K562 (cell line): ENCODE results near the gene CLDN14.

ENCODE experiments used
- ATF3 ChIP-seq, 2 experiments: fragments of 450-650 bp in 1 of 2; sonication (generic) in 1 of 2; formaldehyde crosslinking in 1 of 2; IDR thresholded peaks in 1 of 2; conservative IDR thresholded peaks in 1 of 2; 2 replicates each; pipeline versions ENCODE4 v1.6.1 to v1.8.1; 2016 to 2023; ENCODE audit warnings: mild to moderate bottlenecking in 2 of 2, moderate library complexity in 2 of 2, inconsistent platforms in 1 of 2, missing genetic modification reagents in 1 of 2
- CTCF ChIP-seq, 3 experiments: IDR thresholded peaks in 2 of 3; conservative IDR thresholded peaks in 1 of 3; 2 replicates each; pipeline ENCODE4 v1.5.1; 2011 to 2012; ENCODE audit warnings: low read length in 3 of 3, mild to moderate bottlenecking in 3 of 3, control low read depth in 2 of 3, improper control_type of control experiment in 1 of 3, inconsistent platforms in 1 of 3, low read depth in 1 of 3, mixed read lengths in 1 of 3, moderate library complexity in 1 of 3; ENCODE audit not compliant: insufficient read depth in 2 of 3
- ELF1 ChIP-seq: fragments of 200-800 bp; sonication (Bioruptor generic); IDR thresholded peaks from 2 replicates; pipeline ENCODE4 v1.6.1; 2016; ENCODE audit warnings: missing genetic modification characterization, missing compliant biosample characterization
- EP300 ChIP-seq: IDR thresholded peaks from 2 replicates; pipeline ENCODE4 v1.6.1; 2012; ENCODE audit warnings: low read length, improper control_type of control experiment
- IRF9 ChIP-seq: fragments of 450-650 bp; IDR thresholded peaks from 2 replicates; pipeline ENCODE4 v1.6.1; 2016; ENCODE audit warnings: missing biosample characterization, missing genetic modification characterization
- KDM4B ChIP-seq, 2 experiments: fragments of 450-650 bp in 1 of 2; sonication (generic) in 1 of 2; IDR thresholded peaks; 2 replicates each; pipeline ENCODE4 v1.6.1; 2016 to 2017; ENCODE audit warnings: borderline replicate concordance in 2 of 2, antibody characterized with exemption in 1 of 2, low read depth in 1 of 2, mild to moderate bottlenecking in 1 of 2
- MAX ChIP-seq: sonication (generic); formaldehyde crosslinking; IDR thresholded peaks from 2 replicates; pipeline ENCODE4 v1.9.0; 2022; ENCODE audit warnings: mild to moderate bottlenecking, missing genetic modification reagents
- MLLT1 ChIP-seq, 2 experiments: fragments of 450-650 bp; IDR thresholded peaks; 2 replicates each; pipeline ENCODE4 v1.6.1; 2016
- MXD1 ChIP-seq: fragments of 250-450 bp; sonication (Bioruptor Pico); IDR thresholded peaks from 2 replicates; pipeline ENCODE4 v1.8.0; 2021; ENCODE audit warnings: borderline replicate concordance, mild to moderate bottlenecking, moderate library complexity; ENCODE audit not compliant: poor library complexity, severe bottlenecking
- RBBP5 ChIP-seq: fragments of 200-600 bp; sonication (generic); IDR thresholded peaks from 2 replicates; pipeline ENCODE4 v1.6.1; 2012; ENCODE audit warnings: borderline replicate concordance, mild to moderate bottlenecking, low read length, control low read depth, inconsistent platforms; ENCODE audit not compliant: insufficient read depth, poor library complexity, severe bottlenecking
- TBL1XR1 ChIP-seq, 2 experiments: IDR thresholded peaks; 2 replicates each; pipeline ENCODE4 v1.6.1; 2012; ENCODE audit warnings: improper control_type of control experiment in 2 of 2, low read length in 2 of 2, mild to moderate bottlenecking in 1 of 2
- TCF7 ChIP-seq: sonication (generic); IDR thresholded peaks from 2 replicates; pipeline ENCODE4 v1.6.1; 2016; ENCODE audit warnings: antibody characterized with exemption, borderline replicate concordance
- ZC3H4 ChIP-seq: sonication (generic); formaldehyde crosslinking; IDR thresholded peaks from 2 replicates; pipeline ENCODE4 v1.9.0; 2021; ENCODE audit warnings: missing genetic modification reagents, borderline replicate concordance

GRCh38 chr21:36478207-36478701 lies 1.7 kb downstream of the CLDN14 start:
- TF ChIP-seq MXD1 (CRISPR knock-in tag) (no peak), CTCF (IDR thresholded peaks at IDR 0.05 in 2 of 3, conservative IDR thresholded peaks at IDR 0.05 in 1 of 3; ENCODE audit: insufficient read depth in 2 of 3, low read depth in 1 of 3, low read length in 3 of 3) (no peak), ATF3 (IDR thresholded peaks at IDR 0.05) (no peak), ATF3 (CRISPR knock-in tag; conservative IDR thresholded peaks at IDR 0.05) (no peak), MAX (no peak), EP300 (no peak), RBBP5 (no peak), MLLT1 (IDR thresholded peaks at IDR 0.05) (no peak), ELF1 (tag) (no peak), TCF7 (no peak), TBL1XR1 (IDR thresholded peaks at IDR 0.05; ENCODE audit: low read length in 2 of 2) (no peak), KDM4B (IDR thresholded peaks at IDR 0.05; ENCODE audit: borderline replicate concordance in 2 of 2, low read depth in 1 of 2) (no peak), ZC3H4 (CRISPR knock-in tag) (no peak), IRF9 (tag) (no peak)
